Stimulated activated CD8-positive, alpha-beta memory T cell treated with anti-CD3 and anti-CD28 coated beads, Interleukin-15, amount 100 ng/mL, for 48 hours (primary cell): ENCODE measurements around the gene SPTBN2.
A peak's percentile ranks its signal among the peaks of the same experiment; 100 is the strongest.

Experiments
- DNase-seq, 2 donors: peaks; one replicate each; pipeline ENCODE4 v3.0.0-alpha.2; 2020; ENCODE audit warnings: low read depth in 2 of 2

The SPTBN2 gene

DNA sequence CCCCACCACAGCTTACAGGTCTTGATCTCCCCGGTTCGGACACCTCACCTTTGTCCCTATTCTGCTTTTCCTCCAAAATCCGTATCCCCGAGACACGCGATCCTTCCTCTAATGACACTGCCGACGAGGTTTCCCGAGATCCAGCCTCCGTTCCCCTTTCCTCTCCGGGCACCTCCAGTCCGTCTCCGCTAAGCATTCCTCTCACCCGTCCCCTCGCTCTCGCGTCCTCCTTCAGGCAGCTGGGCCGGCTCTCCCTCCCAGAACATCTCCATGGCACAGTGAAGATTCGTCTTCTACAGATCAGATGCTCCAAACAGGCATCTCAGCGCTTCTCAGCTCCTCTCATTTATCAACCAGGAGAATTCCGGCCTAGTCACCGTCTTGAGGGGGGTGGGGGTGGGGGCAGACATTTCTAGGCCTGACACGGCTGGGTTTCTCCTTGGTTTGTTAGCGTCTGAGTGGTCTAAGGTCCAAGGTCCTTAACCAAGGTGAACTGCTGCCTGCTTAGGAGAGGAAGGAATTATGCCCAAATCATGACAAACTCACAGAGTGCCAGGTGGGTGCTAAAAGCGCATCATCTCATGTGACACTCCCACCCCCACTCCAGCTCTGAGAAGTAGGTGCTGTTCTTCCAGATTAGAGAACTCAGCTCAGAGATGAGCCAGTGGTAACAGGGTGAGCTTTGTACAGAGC is at the start of gene SPTBN2:
TSS of gene SPTBN2 (minus strand) at position 524 of the 693 bp plus-strand sequence. CDS start 7,976 bp downstream, outside the sequence.
- no peak for DNase-seq

- DNase-seq = no peak
These were observed 39.8 kb upstream of the SPTBN2 start for GRCh38 chr11:66768818-66769217.

GRCh38 chr11:66768088-66768521 is 39.1 kb upstream of the SPTBN2 start:
- no peak for DNase-seq

GRCh38 chr11:66767666-66768065 is 38.6 kb upstream of the SPTBN2 start:
- no peak for DNase-seq

- no peak for DNase-seq
These were observed 37.7 kb upstream of the SPTBN2 start for GRCh38 chr11:66766681-66767080.

- DNase-seq = no peak
These were observed 33.1 kb upstream of the SPTBN2 start for GRCh38 chr11:66762088-66762487.

- no peak for DNase-seq
These were observed 23.1 kb upstream of the SPTBN2 start for GRCh38 chr11:66752148-66752547.

DNA sequence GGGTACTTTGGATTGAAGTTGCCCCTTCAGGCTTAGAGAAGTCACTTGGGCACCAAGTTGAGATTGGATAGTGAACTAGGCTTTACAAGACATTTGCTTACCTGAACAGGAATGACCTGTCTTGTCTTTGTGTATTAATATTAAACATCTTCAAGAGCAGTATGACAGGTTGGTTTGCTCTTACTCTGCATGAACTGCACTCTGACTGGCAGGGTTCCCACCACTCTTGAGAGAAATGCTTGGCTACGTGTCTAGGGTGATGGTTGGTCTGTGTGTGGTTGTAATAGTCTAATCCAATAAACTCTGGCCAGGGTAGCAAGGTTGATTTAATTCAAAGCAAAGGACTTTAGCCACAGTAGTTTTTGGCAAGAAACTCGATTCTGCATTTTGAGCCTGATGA is 20.1 kb upstream of the SPTBN2 start:
- no peak for DNase-seq

DNA sequence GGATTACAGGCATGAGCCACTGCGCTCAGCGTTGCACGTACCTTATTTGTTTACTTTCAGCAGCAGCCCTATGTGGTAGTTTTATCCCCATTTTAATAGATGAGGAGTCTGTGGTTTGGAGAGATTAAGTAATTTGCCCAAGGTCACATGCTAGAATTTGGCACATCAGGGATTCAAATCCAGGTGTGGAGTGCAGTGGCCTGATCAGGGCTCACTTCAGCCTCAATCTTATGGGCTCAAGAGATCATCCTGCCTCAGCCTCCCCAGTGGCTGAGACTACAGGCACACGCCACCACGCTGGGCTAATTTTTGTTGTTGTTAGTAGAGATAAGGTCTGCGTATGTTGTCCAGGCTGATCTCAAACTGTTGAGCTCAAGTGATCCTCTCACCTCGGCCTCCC is 18.5 kb upstream of the SPTBN2 start:
- no peak for DNase-seq

- peak; percentile 17 to 24 for DNase-seq
These were observed 16.6 kb upstream of the SPTBN2 start for GRCh38 chr11:66745356-66746235.

GRCh38 chr11:66744485-66745355 is 15.7 kb upstream of the SPTBN2 start:
- DNase-seq = peak; percentile 80 to 84

- DNase-seq = no peak
These were observed 14.4 kb upstream of the SPTBN2 start for GRCh38 chr11:66743271-66743968.

GRCh38 chr11:66741153-66741552 is 12.1 kb upstream of the SPTBN2 start:
- no peak for DNase-seq

DNA sequence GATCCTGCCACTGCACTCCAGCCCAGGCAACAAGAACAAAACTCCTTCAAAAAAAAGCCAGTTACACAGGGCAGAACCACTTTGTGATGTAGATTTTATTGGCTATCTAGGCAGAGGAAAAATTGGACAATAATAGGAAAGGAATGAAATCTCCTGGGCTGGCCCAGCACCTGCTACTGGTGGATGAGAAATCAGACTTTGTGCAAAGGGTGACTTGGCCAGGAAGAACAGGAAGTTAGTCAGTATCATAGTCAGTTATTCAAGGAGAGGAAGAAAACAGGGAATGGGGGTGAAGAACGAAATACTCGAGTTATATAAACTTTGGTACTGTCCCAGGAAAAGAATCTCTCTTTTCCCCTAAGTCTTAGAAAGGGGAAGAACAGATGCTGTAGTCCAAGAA is 11.0 kb upstream of the SPTBN2 start:
- DNase-seq = no peak

GRCh38 chr11:66734215-66734614 is 5.2 kb upstream of the SPTBN2 start:
- no peak for DNase-seq

DNA sequence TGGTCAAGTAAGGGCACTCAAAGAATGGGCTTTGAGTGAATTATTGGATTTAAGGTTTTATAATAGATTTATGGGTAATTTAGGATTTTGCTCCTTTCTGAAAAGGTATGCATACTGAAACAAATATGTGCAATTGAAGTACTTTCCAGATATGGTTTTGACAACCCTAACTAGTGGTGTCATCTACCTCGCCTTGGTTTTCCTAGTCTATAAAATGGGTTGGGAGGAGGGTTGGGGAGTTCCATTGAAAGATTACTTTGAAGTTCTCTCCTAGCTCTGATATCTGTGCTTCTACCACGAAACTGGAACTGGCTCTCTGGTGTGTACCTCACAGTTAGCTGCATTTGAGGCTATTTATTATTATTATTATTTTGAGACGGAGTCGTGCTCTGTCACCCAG is 431 bp upstream of the SPTBN2 start:
- DNase-seq = no peak

GRCh38 chr11:66728038-66728692 is 851 bp downstream of the SPTBN2 start:
- DNase-seq = no peak

DNA sequence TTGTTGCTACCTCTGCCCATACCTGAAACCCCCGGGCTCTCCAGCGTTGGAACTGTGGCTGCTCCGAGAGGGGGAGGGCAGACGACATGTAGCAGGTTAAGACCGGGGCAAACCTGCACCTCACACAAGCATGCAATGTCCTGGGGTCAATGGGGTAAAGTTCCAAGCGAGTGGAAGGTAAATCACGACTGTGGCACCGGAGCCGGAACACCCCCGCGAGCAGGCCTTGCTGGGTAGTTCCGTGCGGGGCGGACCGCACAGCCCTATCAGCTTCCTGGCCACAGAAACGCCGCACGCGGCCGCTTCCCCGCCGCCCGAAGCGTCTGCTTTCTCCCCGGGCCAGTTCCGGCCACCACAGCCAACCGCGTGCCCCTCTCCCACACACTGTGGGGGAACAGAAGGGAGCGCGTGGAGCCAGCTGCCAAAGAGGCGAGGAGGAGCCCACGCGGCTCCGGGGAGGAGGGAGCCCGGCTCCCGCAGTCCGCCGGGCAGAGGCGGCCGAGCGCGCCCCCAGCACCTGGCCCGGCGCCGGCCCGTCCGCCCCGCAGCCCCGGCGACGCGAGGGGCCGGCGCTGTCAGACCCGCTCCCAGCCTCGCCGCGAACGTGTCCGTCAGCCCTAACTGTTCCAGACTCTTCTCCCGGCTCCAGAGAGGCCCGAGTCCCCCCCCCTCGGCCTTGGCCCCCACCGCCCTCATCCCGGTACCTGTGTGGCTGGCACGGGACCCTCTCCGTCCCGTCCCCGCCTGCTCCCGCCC is 1.6 kb downstream of the SPTBN2 start:
- no peak for DNase-seq

DNA sequence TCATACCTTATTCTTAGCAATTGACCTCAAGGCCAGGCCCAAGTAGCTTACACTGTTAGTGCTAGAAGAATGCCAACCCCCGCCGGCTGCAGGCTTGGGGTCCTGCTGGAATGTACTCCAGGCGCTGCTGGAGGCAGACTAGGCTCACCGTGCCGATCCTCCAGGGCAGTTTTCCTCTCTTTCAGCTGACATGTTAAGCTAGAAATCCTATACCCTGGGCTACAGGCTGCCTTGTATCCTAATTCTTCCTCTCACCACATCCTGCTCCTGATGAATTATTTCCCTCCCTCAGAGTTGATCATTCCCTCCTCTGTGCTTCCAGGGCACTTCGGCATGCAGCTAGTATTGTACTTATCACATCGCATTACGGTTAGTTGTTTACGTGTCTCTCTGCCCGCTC is 3.4 kb downstream of the SPTBN2 start:
- DNase-seq = no peak

GRCh38 chr11:66725114-66725513 is 3.9 kb downstream of the SPTBN2 start:
- no peak for DNase-seq
